ENCODE results near the gene GSX1. TPM values are rescaled to one million over a fixed set of nuclear protein-coding genes. Genes with fewer than 3 reads are reported as not detected.

Gene GSX1
- total RNA-seq, 1 experiment from 2014 or later, result not detected

- TF ChIP-seq FOSL1 (IDR thresholded peaks at IDR 0.05; ENCODE audit: low read depth), result no peak
- no peak for TF ChIP-seq REST (IDR thresholded peaks at IDR 0.05; ENCODE audit: low read depth)
- TF ChIP-seq SRF (IDR thresholded peaks at IDR 0.05; ENCODE audit: low read depth), result no peak
- no peak for TF ChIP-seq EZH2 (IDR thresholded peaks at IDR 0.05)
- no peak for TF ChIP-seq CEBPB (IDR thresholded peaks at IDR 0.05; ENCODE audit: low read depth)
- TF ChIP-seq CBX3 (IDR thresholded peaks at IDR 0.05; ENCODE audit: low read depth), result no peak
These were observed 3.2 kb upstream of the GSX1 start (continued) for GRCh38 chr13:27789153-27789494.

DNA sequence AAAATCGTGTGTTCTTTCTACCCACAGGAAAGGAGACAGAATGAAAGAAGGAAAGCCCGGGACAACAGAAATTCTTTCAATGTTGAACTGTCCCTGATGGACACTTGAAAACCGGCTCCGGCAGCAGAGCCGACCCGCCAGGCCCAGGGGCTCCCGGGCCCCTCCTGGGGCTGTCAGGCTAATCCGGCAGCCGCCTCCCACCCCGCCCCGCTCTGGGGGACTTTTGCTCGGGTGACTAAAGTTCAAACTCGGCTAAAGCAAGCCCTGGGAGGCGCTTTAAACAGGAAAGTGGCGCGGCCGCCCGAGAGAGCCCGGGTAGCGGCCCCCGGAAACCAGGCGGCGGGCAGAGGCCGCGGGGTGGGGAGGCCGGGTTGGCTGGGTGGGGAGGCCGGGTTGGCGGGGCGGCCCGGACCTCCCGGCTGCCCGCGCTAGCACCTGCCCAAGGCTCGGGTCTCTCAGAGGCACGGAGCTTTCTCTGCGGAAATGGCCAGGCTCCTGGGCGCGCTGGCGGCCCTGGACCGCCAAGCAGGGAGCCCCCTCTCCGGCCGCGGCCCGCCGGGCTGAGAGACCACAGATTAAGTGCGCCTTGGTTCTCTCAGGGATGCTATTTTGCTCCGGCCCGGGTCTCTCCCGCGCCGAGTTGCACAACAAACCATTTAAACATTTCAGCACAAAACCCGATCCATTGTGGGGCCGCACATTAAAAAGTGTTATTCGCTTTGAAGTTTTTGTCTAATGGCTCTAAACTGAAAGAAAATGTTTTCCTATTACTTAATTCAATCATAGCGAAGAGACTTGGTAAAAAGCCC lies 2.6 kb upstream of the GSX1 start:
- ATAC-seq, result no peak
- Histone ChIP-seq H3K9me2 (ENCODE audit: insufficient read depth) (no peaks in the 10 kb centered on the region), H2AFZ (ENCODE audit: low read depth, low read length, poor library complexity, severe bottlenecking) (no peak overlapping the region), H4K20me1 (ENCODE audit: insufficient read depth) (no peaks in the 10 kb centered on the region), H3K9me3 (ENCODE audit: control insufficient read depth in 1 of 2, insufficient read depth in 1 of 2, low read depth in 1 of 2, low read length in 2 of 2) (no peaks in the 10 kb centered on the region), H3K27ac (ENCODE audit: low read depth, low read length) (no peak overlapping the region), H3K4me2 (ENCODE audit: low read length) (no peak overlapping the region), H3K27me3 (ENCODE audit: insufficient read depth, low read length) (no peaks in the 10 kb centered on the region), H3K4me3 (replicated peaks in 1 of 2; ENCODE audit: low read depth in 1 of 2, low read length in 2 of 2) (no peak overlapping the region), H3K9ac (ENCODE audit: low read length) (no peak overlapping the region), H3K4me1 (ENCODE audit: control insufficient read depth in 1 of 2, insufficient read depth in 2 of 2, low read length in 2 of 2) (peaks cover 0 to 5% of the 10 kb centered on the region in 2 experiments; a peak in 1 of 4 replicates), H3K36me3 (ENCODE audit: control insufficient read depth in 1 of 2, insufficient read depth in 2 of 2, low read length in 2 of 2) (no peaks in the 10 kb centered on the region), H3K79me2 (ENCODE audit: insufficient read depth, low read length) (no peaks in the 10 kb centered on the region)
- ChIA-PET RAD21 (ENCODE audit: low non-redundant PET in 1 of 2, low total read pairs in 2 of 2, uncharacterized antibody in 2 of 2, unreplicated experiment in 2 of 2) (no interaction called here), POLR2A (interaction anchor here (0.6 kb wide), 1 partner anchor 272 kb away, joined by 4 read pairs; no protein-coding TSS in a partner anchor), CTCF (interaction anchor here (1.0 kb wide), 1 partner anchor 37 kb away, joined by 3 read pairs; no protein-coding TSS in a partner anchor)
- no TSS peak for BruUV-seq (replicated peaks)
- intact Hi-C loops (cut with micrococcal nuclease), result no loop called here
- DNase-seq (ENCODE audit: low read depth, low spot score), result no peak
- TF ChIP-seq EZH2 (IDR thresholded peaks at IDR 0.05) (no peak), YY1 (IDR thresholded peaks at IDR 0.05; ENCODE audit: extremely low read depth, insufficient replicate concordance, low read depth, low read length) (no peak), FOSL1 (IDR thresholded peaks at IDR 0.05; ENCODE audit: low read depth) (no peak), SIN3A (IDR thresholded peaks at IDR 0.05; ENCODE audit: low read depth) (no peak), SRF (IDR thresholded peaks at IDR 0.05; ENCODE audit: low read depth) (no peak), ELF1 (IDR thresholded peaks at IDR 0.05; ENCODE audit: borderline replicate concordance, low read depth) (no peak), POLR2AphosphoS5 (IDR thresholded peaks at IDR 0.05; ENCODE audit: low read depth, low read length) (no peak), EGR1 (IDR thresholded peaks at IDR 0.05; ENCODE audit: low read depth) (no peak), RAD21 (IDR thresholded peaks at IDR 0.05; ENCODE audit: low read depth) (no peak), EZH2phosphoT487 (IDR thresholded peaks at IDR 0.05; ENCODE audit: borderline replicate concordance) (no peak), REST (IDR thresholded peaks at IDR 0.05; ENCODE audit: low read depth) (no peak)
- TF ChIP-seq, protein P1, sequence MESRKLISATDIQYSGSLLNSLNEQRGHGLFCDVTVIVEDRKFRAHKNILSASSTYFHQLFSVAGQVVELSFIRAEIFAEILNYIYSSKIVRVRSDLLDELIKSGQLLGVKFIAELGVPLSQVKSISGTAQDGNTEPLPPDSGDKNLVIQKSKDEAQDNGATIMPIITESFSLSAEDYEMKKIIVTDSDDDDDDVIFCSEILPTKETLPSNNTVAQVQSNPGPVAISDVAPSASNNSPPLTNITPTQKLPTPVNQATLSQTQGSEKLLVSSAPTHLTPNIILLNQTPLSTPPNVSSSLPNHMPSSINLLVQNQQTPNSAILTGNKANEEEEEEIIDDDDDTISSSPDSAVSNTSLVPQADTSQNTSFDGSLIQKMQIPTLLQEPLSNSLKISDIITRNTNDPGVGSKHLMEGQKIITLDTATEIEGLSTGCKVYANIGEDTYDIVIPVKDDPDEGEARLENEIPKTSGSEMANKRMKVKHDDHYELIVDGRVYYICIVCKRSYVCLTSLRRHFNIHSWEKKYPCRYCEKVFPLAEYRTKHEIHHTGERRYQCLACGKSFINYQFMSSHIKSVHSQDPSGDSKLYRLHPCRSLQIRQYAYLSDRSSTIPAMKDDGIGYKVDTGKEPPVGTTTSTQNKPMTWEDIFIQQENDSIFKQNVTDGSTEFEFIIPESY (IDR thresholded peaks at IDR 0.05; ENCODE audit: extremely low read depth, insufficient replicate concordance, low read length), result no peak
